Fibroblast of upper back skin (primary cell): Measurements from ENCODE around the gene XRCC3.

Source experiments
- DNase-seq: peaks from one replicate; pipeline ENCODE4 v3.0.0-alpha.2; 2013

XRCC3 gene

GRCh38 chr14:103738166-103738565 lies 22.9 kb upstream of the XRCC3 start:
- peak; percentile 63 for DNase-seq

GRCh38 chr14:103737432-103738045 lies 22.3 kb upstream of the XRCC3 start:
- no peak for DNase-seq

- DNase-seq: no peak
Observed at GRCh38 chr14:103736546-103737431, 21.5 kb upstream of the XRCC3 start.

GRCh38 chr14:103735815-103736545 lies 20.7 kb upstream of the XRCC3 start:
- DNase-seq: no peak

- DNase-seq: no peak
Observed at GRCh38 chr14:103735439-103735814, 20.2 kb upstream of the XRCC3 start.

- no peak for DNase-seq
Observed at GRCh38 chr14:103735022-103735421, 19.8 kb upstream of the XRCC3 start.

- no peak for DNase-seq
Observed at GRCh38 chr14:103734081-103734888, 19.0 kb upstream of the XRCC3 start.

- no peak for DNase-seq
Observed at GRCh38 chr14:103733651-103734050, 18.4 kb upstream of the XRCC3 start.

- no peak for DNase-seq
Observed at GRCh38 chr14:103732868-103733620, 17.8 kb upstream of the XRCC3 start.

GRCh38 chr14:103731916-103732867 lies 16.9 kb upstream of the XRCC3 start:
- no peak for DNase-seq

GRCh38 chr14:103731481-103731880 lies 16.2 kb upstream of the XRCC3 start:
- no peak for DNase-seq

GRCh38 chr14:103730490-103731035 lies 15.3 kb upstream of the XRCC3 start:
- no peak for DNase-seq

GRCh38 chr14:103729496-103730448 lies 14.5 kb upstream of the XRCC3 start:
- DNase-seq: no peak

GRCh38 chr14:103728721-103729120 lies 13.5 kb upstream of the XRCC3 start:
- DNase-seq: no peak

GRCh38 chr14:103728141-103728540 lies 12.9 kb upstream of the XRCC3 start:
- no peak for DNase-seq

- DNase-seq: no peak
Observed at GRCh38 chr14:103727313-103727980, 12.2 kb upstream of the XRCC3 start.

GRCh38 chr14:103726474-103726873 lies 11.2 kb upstream of the XRCC3 start:
- DNase-seq: no peak

GRCh38 chr14:103725739-103726395 lies 10.6 kb upstream of the XRCC3 start:
- no peak for DNase-seq
